GM21381 (cell line): ENCODE measurements around the gene ZNF888.
"Not testable (repeated sequence)": the region's sequence is repeated elsewhere in the genome, so short reads cannot be mapped to it uniquely, and the experiment has no call there.

Source experiments
- ATAC-seq: cut with Tn5 transposase; IDR thresholded peaks from one replicate; pipeline ENCODE4 v1.9.1; 2021; ENCODE audit warnings: mild to moderate bottlenecking, moderate library complexity; ENCODE audit not compliant: unreplicated experiment

Gene ZNF888

DNA sequence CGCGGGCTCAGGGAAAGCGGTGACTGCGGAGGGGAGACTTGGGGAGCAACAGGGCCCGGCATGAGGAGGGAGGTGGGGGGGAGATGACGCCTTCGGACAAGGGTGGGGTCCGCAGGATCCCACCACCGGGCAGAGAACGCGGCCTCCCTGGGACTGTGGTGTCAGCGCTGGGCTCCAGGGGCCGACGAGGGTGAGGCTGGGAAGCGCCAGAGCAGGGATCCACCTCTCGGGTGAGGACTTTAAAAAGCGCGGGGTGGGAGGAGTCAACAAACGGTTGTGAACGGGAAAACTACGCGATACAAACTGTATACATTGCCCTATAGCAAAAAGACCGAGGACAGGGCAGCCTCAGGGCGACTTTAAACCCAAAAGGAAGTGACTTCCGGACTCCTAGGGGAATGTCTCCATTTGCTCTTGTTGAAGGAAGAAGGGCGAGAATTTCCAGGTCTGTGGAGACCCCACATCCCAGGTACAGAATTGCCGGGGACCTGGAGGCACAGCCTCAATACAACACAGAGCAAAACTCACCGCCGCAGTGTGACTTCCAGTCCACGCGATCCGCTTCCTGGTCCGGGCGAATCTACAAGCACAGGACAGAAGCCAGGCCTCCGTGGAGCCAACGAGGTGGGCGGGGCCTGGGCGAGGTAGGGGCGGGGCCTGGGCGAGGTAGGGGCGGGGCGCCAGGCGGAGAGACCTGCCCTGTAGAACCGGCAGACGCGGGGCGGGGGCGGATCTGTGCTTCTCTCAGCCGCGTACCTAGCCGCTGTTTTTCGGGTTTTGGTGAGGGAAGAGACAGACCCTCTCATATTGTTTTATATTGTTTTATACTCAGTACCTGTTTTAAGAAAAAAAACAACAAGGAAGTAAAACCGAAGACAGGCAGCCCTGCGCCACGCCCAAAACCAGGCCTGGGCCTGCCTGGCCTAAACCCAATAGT, at the start of gene ZNF888:
Gene ZNF888 (minus strand): TSS at position 588 of the 937 bp plus-strand sequence. CDS start 5,555 bp downstream, outside the sequence.
- ATAC-seq = peak; percentile 90

DNA sequence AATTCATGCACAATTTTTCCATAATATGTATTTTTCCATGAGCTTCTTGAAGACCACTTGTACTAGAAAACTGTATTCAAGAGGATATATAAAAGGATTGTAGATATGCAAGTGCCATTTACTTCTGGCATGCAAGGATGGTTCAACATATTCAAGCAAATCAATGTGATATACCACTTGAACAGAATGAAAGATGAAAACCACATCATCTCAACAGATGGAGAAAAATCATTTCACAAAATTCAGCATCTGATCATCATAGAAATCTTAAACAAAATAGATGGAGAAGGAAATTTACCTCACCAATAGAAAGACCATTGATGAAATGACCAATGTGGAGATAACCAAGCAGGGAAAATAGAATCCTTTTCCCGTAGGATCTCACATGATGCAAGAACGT, 44.5 kb upstream of the ZNF888 start:
- no peak for ATAC-seq

- peak; percentile 7 for ATAC-seq
Observed at GRCh38 chr19:52963247-52963618, 40.0 kb upstream of the ZNF888 start.

- ATAC-seq = peak; percentile 96
Observed at GRCh38 chr19:52962394-52963246, 39.4 kb upstream of the ZNF888 start, which contains the start of gene ZNF816. Gene ZNF816 (minus strand): TSS chr19:52962881. CDS start chr19:52956089, 6,792 bp downstream.

- ATAC-seq = no peak
Observed at GRCh38 chr19:52961981-52962380, 38.8 kb upstream of the ZNF888 start.

DNA sequence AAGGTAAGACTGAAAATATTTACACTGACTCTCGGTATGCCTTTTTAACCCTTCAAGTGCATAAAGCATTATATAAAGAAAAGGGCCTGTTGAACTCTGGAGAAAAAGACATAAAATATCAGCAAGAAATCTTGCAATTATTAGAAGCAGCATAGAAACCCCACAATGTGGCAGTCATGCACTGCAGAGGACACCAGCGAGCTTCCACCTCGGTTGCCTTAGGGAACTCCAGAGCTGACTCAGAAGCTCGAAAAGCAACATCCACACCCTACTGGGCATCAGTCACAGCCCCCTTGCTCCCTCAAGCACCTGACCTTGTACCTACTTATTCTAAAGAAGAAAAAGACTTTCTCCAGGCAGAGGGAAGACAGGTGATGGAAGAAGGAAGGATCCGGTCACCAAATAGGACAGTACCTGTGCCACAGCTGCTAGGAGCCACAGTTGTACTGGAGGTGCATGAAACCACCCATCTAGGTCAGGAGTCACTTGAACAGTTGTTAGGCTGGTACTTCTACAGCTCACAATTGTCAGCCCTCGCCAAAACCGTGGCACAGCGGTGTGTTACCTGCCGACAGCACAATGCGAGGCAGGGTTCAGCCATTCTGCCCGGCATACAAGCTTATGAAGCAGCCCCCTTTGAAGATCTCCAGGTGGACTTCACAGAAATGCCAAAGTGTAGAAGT, 36.5 kb upstream of the ZNF888 start:
- ATAC-seq = no peak

DNA sequence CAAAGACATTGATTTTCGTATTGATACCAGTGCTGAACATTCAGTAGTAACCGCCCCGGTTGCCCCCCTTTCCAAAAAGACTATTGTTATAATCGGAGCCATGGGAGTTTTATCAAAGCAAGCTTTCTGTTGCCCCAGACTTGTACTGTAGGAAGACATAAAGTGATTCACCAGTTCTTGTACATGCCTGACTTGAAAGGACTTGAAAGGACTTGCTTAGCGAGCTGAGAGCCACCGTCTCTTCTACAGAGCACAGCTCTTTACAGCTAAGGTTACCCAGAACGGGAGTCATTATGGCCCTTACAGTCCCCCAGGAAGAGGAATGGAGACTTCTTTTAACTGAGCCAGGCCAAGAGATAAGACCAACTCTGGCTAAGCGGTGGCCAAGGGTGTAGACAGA, 34.4 kb upstream of the ZNF888 start:
- no peak for ATAC-seq

GRCh38 chr19:52956917-52957316, 33.7 kb upstream of the ZNF888 start:
- no peak for ATAC-seq

DNA sequence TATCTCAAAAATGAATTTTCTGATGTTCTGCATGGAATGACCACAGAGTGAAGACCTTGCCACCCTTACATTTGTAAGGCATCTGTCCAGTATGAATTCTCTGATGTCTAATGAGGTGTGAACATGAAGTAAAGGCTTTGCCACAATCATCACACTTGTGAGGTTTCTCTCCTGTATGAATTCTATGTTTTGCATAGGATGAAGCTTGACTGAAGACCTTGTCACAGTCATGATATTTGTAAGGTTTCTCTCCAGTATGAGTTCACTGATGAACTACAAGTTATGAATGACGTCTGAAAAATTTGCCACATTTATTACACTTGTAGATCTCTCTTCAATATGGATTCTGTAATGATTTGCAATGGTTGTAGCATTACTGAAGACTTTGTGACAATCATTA, 26.2 kb upstream of the ZNF888 start:
- ATAC-seq = no peak

DNA sequence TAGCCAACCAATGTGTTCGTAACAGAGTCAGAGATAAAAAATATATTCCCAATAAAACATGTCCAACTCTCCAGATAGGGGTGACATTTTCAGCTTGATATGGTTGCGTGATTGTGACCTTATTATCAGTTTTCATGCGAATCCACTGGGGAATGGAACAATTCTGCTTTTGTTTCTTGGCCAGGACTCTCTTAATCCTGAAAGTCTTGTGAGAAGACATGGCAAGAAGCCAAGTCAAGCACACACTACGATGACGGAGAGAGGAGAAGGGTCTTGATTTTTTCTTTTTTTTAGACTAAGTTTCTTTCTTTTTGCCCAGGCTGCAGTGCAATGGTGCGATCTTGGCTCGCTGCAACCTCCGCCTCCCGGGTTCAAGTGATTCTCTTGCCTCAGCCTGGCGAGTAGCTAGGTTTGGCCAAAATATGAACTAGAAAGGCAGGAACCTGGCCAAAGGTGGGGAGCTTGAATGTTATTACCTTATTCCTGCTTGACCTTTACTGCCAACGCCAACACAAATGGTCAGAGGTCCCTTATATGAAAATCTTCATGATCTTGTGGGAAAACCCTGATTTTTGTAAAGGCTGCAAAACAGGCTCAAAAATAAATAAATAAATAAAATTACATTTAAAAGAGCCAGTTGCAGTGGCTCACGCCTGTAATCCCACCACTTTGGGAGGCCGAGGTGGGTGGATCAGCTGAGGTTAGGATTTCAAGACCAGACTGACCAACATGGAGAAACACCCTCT, 25.0 kb upstream of the ZNF888 start:
- ATAC-seq = no peak

GRCh38 chr19:52946322-52947310, 23.4 kb upstream of the ZNF888 start:
- no peak for ATAC-seq

DNA sequence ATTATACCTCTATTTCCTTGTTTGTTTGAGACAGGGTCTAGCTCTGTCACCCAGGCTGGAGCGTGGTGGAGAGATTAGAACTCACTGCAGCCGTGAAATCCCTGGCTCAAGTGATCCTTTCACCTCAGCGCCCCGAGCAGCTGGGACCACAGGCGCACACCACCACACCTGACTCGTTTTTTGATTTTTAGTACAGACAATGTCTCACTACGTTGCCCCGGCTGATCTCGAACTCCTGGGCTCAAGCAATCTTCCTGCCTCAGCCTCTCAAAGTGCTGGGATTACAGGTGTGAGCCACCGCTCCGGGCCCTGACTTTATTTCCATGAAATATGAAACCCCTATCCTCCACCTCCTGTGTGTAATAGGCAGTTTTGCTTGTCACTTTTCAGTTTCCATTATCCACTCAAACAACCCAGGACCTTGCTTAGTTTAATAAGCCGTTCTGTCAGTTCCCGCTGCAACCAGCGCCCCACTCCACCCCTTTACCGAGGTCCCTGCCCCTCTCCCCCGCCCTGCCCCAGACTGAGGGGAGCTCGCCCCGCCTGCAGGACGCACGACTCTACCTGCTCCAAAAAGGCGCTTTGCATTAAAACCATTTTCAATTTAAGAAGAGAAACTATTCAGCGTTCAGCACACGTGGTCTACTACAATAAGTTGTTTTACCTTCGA, 22.6 kb upstream of the ZNF888 start:
- ATAC-seq = no peak

DNA sequence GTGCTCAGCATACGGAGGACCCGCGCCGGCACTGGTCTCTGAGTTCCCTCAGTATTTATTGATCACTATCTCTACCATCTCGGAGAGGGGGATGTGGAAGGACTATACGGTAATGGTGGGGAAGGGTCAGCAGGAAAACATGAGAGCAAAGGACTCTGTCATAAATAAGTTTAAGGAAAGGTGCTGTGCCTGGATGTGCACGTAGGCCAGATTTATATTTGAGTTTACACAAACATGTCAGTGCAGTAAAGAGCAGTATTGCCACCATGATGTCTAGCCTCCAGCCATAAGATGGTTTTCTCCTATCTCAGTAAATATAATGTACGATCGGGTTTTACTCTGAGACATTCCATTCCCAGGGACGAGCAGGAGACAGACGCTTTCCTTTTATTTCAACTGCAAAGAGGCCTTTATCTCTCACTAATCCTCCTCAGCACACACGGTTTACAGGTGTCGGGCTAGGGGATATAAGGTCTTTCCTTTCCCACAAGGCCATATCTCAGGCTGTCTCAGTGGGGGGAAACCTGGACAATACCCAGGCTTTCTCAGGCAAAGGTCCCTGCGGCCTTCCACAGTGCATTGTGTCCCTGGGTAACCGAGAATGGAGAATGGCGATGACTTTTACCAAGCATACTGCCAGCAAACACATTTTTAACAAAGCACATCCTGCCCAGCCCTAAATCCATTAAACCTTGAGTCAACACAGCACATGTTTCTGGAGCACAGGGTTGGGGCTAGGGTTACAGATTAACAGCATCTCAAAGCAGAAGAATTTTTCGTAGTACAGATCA, 21.7 kb upstream of the ZNF888 start:
- not testable (repeated sequence) for ATAC-seq

GRCh38 chr19:52943884-52944643, 20.8 kb upstream of the ZNF888 start:
- no peak for ATAC-seq

DNA sequence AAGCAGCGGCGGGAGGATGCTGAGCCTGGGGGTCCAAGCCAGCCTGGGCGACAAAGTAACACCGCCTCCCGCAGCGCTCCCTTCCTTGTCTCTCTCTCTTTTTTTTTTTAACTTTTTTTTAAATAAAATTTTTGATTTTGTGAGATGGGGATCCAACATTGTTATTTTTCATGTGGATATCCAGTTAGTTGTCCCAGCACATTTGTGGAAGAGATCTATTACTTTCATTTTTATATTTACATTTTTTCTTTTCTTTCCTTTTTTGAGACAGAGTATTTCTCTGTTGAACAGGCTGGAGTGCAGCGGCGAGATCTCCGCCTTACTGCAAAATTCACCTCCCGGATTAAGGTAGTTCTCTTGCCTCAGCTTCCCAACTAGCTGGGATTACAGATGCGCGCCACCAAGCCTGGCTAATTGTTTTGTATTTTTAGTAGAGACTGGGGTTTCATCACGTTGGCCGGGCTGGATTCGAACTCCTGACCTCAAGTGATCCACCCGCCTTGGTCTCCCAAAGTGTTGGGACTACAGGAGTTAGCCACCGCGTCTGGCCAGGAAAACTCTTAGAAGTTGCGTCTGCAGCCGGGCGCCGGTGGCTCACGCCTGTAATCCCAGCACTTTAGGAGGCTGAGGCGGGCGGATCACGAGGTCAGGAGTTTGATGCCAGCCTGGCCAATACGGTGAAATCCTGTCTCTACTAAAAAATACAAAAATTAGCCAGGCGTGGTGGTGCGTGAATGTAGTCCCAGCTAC, 20.1 kb upstream of the ZNF888 start:
- ATAC-seq = no peak

DNA sequence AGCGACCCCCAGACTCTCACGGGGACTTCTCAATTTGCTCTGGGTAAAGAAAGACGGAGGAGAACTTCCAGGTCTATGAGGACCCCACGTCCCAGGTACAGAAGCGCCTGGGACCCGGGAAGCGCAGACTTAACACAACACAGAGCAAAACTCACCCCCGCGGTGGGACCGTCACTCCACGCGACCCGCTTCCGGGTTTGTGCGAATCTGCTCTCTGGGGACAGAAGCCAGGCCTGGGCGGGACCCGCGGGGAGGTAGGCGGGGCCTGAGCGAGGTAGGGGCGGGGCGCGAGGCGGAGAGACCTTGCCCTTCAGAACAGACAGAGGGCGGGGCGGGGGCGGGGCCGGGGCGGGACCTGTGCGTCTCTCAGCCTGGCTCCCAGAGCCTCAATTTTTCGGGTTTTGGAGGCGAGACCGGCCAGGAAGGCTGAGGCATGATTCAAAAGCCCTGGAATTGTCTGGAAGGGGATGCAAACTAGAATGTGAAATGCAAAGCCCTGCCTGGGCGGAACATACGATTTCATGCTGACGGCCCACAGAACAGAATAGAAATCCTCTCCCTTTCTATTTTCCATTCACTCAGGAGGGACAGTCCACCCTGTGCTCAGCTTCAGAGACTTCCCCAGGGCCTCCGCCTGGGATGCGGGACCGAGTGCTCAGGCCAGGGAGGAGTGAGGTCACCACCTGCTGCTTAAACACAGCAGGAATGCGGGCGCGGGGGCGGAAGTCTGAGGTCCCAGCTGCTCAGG, 19.3 kb upstream of the ZNF888 start:
- peak; percentile 99 for ATAC-seq
